ENCODE results near the gene RHEB. TPM values are rescaled to one million over a fixed set of nuclear protein-coding genes. Genes with fewer than 3 reads are reported as not detected.

The RHEB gene
- total and polyA plus RNA-seq, 2 of the 13 experiments (the other 11 are each of a cell fraction or from before 2014, with no cell fraction given), result 55.0 to 77.6 TPM

DNA sequence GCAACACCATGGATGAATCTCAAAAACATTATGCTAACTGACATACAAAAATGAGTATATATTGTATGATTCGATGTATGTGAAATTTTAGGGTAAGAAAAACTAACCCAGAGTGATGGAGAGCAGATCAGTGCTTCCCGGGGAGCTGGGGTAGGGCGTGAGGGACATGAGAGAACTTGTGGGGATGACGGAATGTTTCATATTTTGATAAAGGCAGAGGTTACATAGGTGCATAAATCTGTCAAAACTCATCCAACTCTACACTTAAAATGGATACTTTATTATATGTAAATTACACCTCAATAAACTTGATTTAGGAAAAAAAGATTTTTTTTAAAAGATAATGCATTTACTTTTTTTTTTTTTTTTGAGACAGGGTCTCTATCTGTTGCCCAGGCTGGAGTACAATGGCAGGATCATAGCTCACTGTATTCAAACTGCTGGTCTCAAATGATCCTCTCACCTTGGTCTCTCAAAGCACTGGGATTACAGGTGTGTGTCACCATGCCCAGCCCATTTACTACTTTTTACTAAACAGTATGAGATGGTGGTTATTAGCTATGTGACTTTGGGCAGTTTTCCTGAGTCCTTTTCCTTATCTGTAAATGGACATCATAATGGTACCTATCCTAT, 13.7 kb downstream of the RHEB start:
- in situ Hi-C loops (cut with HindIII; ENCODE audit: extremely low pct_ligation_motif_present, low pct_unique_long_range_greater_than_20kb), result no loop called here
- no peak overlapping the region for H2AFZ ChIP-seq (ENCODE audit: low read length)
- no TSS peak for BruUV-seq (replicated peaks)
- H3K4me3 ChIP-seq (replicated peaks in 1 of 3; ENCODE audit: insufficient read depth in 1 of 3, low read depth in 2 of 3, low read length in 3 of 3), result no peak overlapping the region
- peaks cover 55% of the 10 kb centered on the region for H3K4me1 ChIP-seq (ENCODE audit: insufficient read depth, low read length)
- no peak overlapping the region for H3K27ac ChIP-seq (ENCODE audit: extremely low read length, insufficient read depth, low read length)
- H3K9ac ChIP-seq (ENCODE audit: insufficient read depth, low read depth, low read length), result no peak overlapping the region
- H3K4me2 ChIP-seq (ENCODE audit: low read depth, low read length), result no peak overlapping the region
- CTCF ChIA-PET (ENCODE audit: low intra/inter-chr PET ratio, low total read pairs), result no interaction called here
- no peaks in the 10 kb centered on the region; a peak in 2 of 5 replicates for H3K36me3 ChIP-seq (replicated peaks in 1 of 2; ENCODE audit: control insufficient read depth in 1 of 2, insufficient read depth in 2 of 2, low read length in 2 of 2)
- H3K9me3 ChIP-seq (ENCODE audit: low read length), result no peaks in the 10 kb centered on the region
- ATAC-seq (no peak), DNase-seq (ENCODE audit: low spot score) (no peak), FAIRE-seq (no peak)
- TF ChIP-seq ZNF549 (CRISPR knock-in tag; IDR thresholded peaks at IDR 0.05), result no peak
- H4K20me1 ChIP-seq (ENCODE audit: insufficient read depth, low read length), result peaks cover 70% of the 10 kb centered on the region
- H3K79me2 ChIP-seq (ENCODE audit: insufficient read depth, low read length), result peaks cover 100% of the 10 kb centered on the region
- 93% methylated on average over 4 of the region's 4 CpGs for WGBS (ENCODE audit: low lambda C conversion rate)
- POLR2A ChIA-PET, result no interaction called here
- H3K27me3 ChIP-seq (ENCODE audit: control insufficient read depth in 1 of 2, insufficient read depth in 2 of 2, low read length in 2 of 2), result no peaks in the 10 kb centered on the region
- intact Hi-C loops (cut with micrococcal nuclease; ENCODE audit: unreplicated experiment), result no loop called here

DNA sequence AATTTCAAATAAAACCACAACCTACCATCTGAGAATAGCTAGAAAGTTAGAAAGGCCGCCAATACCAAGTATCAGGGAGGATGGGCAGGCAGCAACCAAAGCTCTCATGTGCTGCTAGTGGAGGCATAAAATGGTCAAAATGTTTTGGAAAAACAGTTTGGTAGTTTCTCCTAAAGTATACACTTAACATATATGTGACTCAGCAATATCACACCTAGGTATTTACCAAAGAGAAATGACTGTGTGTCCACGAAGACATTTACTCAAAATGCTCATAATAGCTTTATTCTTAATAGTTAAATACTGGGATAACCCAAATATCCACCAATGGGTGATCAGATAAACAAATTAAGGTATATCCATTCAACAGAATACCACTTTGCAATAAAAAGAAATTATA, 14.3 kb downstream of the RHEB start:
- no peak overlapping the region for H3K4me2 ChIP-seq (ENCODE audit: low read depth, low read length)
- no peak for FAIRE-seq
- POLR2A ChIA-PET, result no interaction called here
- TF ChIP-seq, protein P1, sequence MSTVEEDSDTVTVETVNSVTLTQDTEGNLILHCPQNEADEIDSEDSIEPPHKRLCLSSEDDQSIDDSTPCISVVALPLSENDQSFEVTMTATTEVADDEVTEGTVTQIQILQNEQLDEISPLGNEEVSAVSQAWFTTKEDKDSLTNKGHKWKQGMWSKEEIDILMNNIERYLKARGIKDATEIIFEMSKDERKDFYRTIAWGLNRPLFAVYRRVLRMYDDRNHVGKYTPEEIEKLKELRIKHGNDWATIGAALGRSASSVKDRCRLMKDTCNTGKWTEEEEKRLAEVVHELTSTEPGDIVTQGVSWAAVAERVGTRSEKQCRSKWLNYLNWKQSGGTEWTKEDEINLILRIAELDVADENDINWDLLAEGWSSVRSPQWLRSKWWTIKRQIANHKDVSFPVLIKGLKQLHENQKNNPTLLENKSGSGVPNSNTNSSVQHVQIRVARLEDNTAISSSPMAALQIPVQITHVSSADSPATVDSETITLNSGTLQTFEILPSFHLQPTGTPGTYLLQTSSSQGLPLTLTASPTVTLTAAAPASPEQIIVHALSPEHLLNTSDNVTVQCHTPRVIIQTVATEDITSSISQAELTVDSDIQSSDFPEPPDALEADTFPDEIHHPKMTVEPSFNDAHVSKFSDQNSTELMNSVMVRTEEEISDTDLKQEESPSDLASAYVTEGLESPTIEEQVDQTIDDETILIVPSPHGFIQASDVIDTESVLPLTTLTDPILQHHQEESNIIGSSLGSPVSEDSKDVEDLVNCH (CRISPR knock-in tag; IDR thresholded peaks at IDR 0.05), result no peak
- TF ChIP-seq ZNF20 (CRISPR knock-in tag; IDR thresholded peaks at IDR 0.05) (no peak), GATA4 (IDR thresholded peaks at IDR 0.05; ENCODE audit: borderline replicate concordance, low read depth) (no peak), RFX5 (IDR thresholded peaks at IDR 0.05; ENCODE audit: low read depth, low read length) (no peak), RBAK (CRISPR knock-in tag; IDR thresholded peaks at IDR 0.05) (no peak), MAFF (IDR thresholded peaks at IDR 0.05; ENCODE audit: low read depth, low read length) (peak; percentile 46), KLF6 (CRISPR knock-in tag; IDR thresholded peaks at IDR 0.05) (no peak), NFE2L2 (IDR thresholded peaks at IDR 0.05; ENCODE audit: low read length) (peak; percentile 81), MAFK (conservative IDR thresholded peaks at IDR 0.05 in 1 of 2, IDR thresholded peaks at IDR 0.05 in 1 of 2; ENCODE audit: low read length in 2 of 2) (peak; percentile 43 to 69; a peak in 3 of 4 replicates), ZNF816 (CRISPR knock-in tag; IDR thresholded peaks at IDR 0.05; ENCODE audit: borderline replicate concordance) (no peak)
- TF ChIP-seq, protein P2, sequence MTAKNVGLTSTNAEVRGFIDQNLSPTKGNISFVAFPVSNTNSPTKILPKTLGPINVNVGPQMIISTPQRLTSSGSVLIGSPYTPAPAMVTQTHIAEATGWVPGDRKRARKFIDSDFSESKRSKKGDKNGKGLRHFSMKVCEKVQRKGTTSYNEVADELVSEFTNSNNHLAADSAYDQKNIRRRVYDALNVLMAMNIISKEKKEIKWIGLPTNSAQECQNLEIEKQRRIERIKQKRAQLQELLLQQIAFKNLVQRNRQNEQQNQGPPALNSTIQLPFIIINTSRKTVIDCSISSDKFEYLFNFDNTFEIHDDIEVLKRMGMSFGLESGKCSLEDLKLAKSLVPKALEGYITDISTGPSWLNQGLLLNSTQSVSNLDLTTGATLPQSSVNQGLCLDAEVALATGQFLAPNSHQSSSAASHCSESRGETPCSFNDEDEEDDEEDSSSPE (CRISPR knock-in tag; IDR thresholded peaks at IDR 0.05), result no peak
- TF ChIP-seq, protein P3, sequence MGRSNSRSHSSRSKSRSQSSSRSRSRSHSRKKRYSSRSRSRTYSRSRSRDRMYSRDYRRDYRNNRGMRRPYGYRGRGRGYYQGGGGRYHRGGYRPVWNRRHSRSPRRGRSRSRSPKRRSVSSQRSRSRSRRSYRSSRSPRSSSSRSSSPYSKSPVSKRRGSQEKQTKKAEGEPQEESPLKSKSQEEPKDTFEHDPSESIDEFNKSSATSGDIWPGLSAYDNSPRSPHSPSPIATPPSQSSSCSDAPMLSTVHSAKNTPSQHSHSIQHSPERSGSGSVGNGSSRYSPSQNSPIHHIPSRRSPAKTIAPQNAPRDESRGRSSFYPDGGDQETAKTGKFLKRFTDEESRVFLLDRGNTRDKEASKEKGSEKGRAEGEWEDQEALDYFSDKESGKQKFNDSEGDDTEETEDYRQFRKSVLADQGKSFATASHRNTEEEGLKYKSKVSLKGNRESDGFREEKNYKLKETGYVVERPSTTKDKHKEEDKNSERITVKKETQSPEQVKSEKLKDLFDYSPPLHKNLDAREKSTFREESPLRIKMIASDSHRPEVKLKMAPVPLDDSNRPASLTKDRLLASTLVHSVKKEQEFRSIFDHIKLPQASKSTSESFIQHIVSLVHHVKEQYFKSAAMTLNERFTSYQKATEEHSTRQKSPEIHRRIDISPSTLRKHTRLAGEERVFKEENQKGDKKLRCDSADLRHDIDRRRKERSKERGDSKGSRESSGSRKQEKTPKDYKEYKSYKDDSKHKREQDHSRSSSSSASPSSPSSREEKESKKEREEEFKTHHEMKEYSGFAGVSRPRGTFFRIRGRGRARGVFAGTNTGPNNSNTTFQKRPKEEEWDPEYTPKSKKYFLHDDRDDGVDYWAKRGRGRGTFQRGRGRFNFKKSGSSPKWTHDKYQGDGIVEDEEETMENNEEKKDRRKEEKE (IDR thresholded peaks at IDR 0.05), result no peak

More for the DNA sequence above, 14.3 kb downstream of the RHEB start:
- Histone ChIP-seq H3K9ac (ENCODE audit: insufficient read depth, low read depth, low read length) (no peak overlapping the region), H3K27ac (ENCODE audit: extremely low read length, insufficient read depth, low read length) (no peak overlapping the region), H3K4me3 (replicated peaks in 1 of 3; ENCODE audit: insufficient read depth in 1 of 3, low read depth in 2 of 3, low read length in 3 of 3) (no peak overlapping the region), H3K4me1 (ENCODE audit: insufficient read depth, low read length) (peaks cover 58% of the 10 kb centered on the region), H3K79me2 (ENCODE audit: insufficient read depth, low read length) (peaks cover 100% of the 10 kb centered on the region), H4K20me1 (ENCODE audit: insufficient read depth, low read length) (peaks cover 68% of the 10 kb centered on the region), H2AFZ (ENCODE audit: low read length) (no peak overlapping the region), H3K9me3 (ENCODE audit: low read length) (no peaks in the 10 kb centered on the region), H3K36me3 (replicated peaks in 1 of 2; ENCODE audit: control insufficient read depth in 1 of 2, insufficient read depth in 2 of 2, low read length in 2 of 2) (no peaks in the 10 kb centered on the region; a peak in 1 of 5 replicates), H3K27me3 (ENCODE audit: control insufficient read depth in 1 of 2, insufficient read depth in 2 of 2, low read length in 2 of 2) (no peaks in the 10 kb centered on the region)
- 85% methylated on average over 2 of the region's 2 CpGs for WGBS (ENCODE audit: low lambda C conversion rate)
- ATAC-seq (no peak), DNase-seq (ENCODE audit: low spot score) (no peak)
- no TSS peak for BruUV-seq (replicated peaks)
- intact Hi-C loops (cut with micrococcal nuclease; ENCODE audit: unreplicated experiment) (no loop called here), in situ Hi-C loops (cut with HindIII; ENCODE audit: extremely low pct_ligation_motif_present, low pct_unique_long_range_greater_than_20kb) (no loop called here)
- CTCF ChIA-PET (ENCODE audit: low intra/inter-chr PET ratio, low total read pairs), result no interaction called here

Data from HepG2 (cell line).